HEK293 (cell line): ENCODE data around the gene IGF1R.
A peak's percentile ranks its signal among the peaks of the same experiment; 100 is the strongest.

Source experiments
- KLF1 ChIP-seq: fragments of 450-650 bp; formaldehyde crosslinking; IDR thresholded peaks from 2 replicates; pipeline ENCODE4 v1.5.1; 2016; ENCODE audit warnings: missing biosample characterization, missing genetic modification characterization
- KLF16 ChIP-seq: fragments of 450-650 bp; formaldehyde crosslinking; IDR thresholded peaks from 2 replicates; pipeline ENCODE4 v1.5.1; 2017; ENCODE audit warnings: missing biosample characterization, missing genetic modification characterization
- ZBTB48 ChIP-seq: fragments of 450-650 bp; formaldehyde crosslinking; IDR thresholded peaks from 2 replicates; pipeline ENCODE4 v1.5.1; 2016; ENCODE audit warnings: missing biosample characterization, missing genetic modification characterization
- ZIC2 ChIP-seq: fragments of 450-650 bp; formaldehyde crosslinking; IDR thresholded peaks from 2 replicates; pipeline ENCODE4 v1.5.1; 2016; ENCODE audit warnings: missing biosample characterization, missing genetic modification characterization
- ZNF23 ChIP-seq: fragments of 450-650 bp; formaldehyde crosslinking; IDR thresholded peaks from 2 replicates; pipeline ENCODE4 v1.5.1; 2016; ENCODE audit warnings: missing biosample characterization, missing genetic modification characterization, borderline replicate concordance
- ZNF24 ChIP-seq: fragments of 450-650 bp; formaldehyde crosslinking; IDR thresholded peaks from 2 replicates; pipeline ENCODE4 v1.5.1; 2016; ENCODE audit warnings: missing biosample characterization, missing genetic modification characterization
- ZNF302 ChIP-seq: fragments of 450-650 bp; formaldehyde crosslinking; IDR thresholded peaks from 2 replicates; pipeline ENCODE4 v1.5.1; 2016; ENCODE audit warnings: missing biosample characterization, missing genetic modification characterization, low read depth
- ZNF324 ChIP-seq: fragments of 450-650 bp; formaldehyde crosslinking; IDR thresholded peaks from 2 replicates; pipeline ENCODE4 v1.5.1; 2016; ENCODE audit warnings: missing biosample characterization, missing genetic modification characterization
- ZNF354C ChIP-seq: fragments of 450-650 bp; formaldehyde crosslinking; IDR thresholded peaks from 2 replicates; pipeline ENCODE4 v1.5.1; 2016; ENCODE audit warnings: missing biosample characterization, missing genetic modification characterization, low read depth, borderline replicate concordance
- ZNF391 ChIP-seq: fragments of 450-650 bp; formaldehyde crosslinking; IDR thresholded peaks from 2 replicates; pipeline ENCODE4 v1.5.1; 2016; ENCODE audit warnings: low read depth, missing biosample characterization, missing genetic modification characterization, borderline replicate concordance
- ZNF48 ChIP-seq: fragments of 450-650 bp; formaldehyde crosslinking; IDR thresholded peaks from 2 replicates; pipeline ENCODE4 v1.5.1; 2016; ENCODE audit warnings: missing biosample characterization, missing genetic modification characterization
- ZNF548 ChIP-seq: fragments of 450-650 bp; formaldehyde crosslinking; IDR thresholded peaks from 2 replicates; pipeline ENCODE4 v1.5.1; 2016; ENCODE audit warnings: missing biosample characterization, missing genetic modification characterization
- ZNF558 ChIP-seq: fragments of 450-650 bp; formaldehyde crosslinking; IDR thresholded peaks from 2 replicates; pipeline ENCODE4 v1.5.1; 2016; ENCODE audit warnings: missing biosample characterization, missing genetic modification characterization
- ZNF610 ChIP-seq: fragments of 450-650 bp; formaldehyde crosslinking; IDR thresholded peaks from 2 replicates; pipeline ENCODE4 v1.5.1; 2016; ENCODE audit warnings: missing biosample characterization, missing genetic modification characterization, borderline replicate concordance
- ZXDB ChIP-seq: fragments of 450-650 bp; formaldehyde crosslinking; IDR thresholded peaks from 2 replicates; pipeline ENCODE4 v1.5.1; 2016; ENCODE audit warnings: missing biosample characterization, missing genetic modification characterization
- TF ChIP-seq, protein P1 (sequence below): fragments of 450-650 bp; formaldehyde crosslinking; IDR thresholded peaks from 2 replicates; pipeline ENCODE4 v1.5.1; 2016; ENCODE audit warnings: missing biosample characterization, missing genetic modification characterization
- TF ChIP-seq, protein P2 (sequence below): fragments of 450-650 bp; formaldehyde crosslinking; IDR thresholded peaks from 2 replicates; pipeline ENCODE4 v1.5.1; 2016; ENCODE audit warnings: missing biosample characterization, missing genetic modification characterization
- TF ChIP-seq, protein P3 (sequence below): fragments of 450-650 bp; formaldehyde crosslinking; IDR thresholded peaks from 2 replicates; pipeline ENCODE4 v1.5.1; 2016; ENCODE audit warnings: missing biosample characterization, missing genetic modification characterization, borderline replicate concordance
- TF ChIP-seq, protein P4 (sequence below): fragments of 450-650 bp; formaldehyde crosslinking; IDR thresholded peaks from 2 replicates; pipeline ENCODE4 v1.5.1; 2016; ENCODE audit warnings: missing biosample characterization, missing genetic modification characterization
- TF ChIP-seq, protein P5 (sequence below): fragments of 450-650 bp; formaldehyde crosslinking; IDR thresholded peaks from 2 replicates; pipeline ENCODE4 v1.5.1; 2017; ENCODE audit warnings: missing biosample characterization, missing genetic modification characterization
- TF ChIP-seq, protein P6 (sequence below): fragments of 450-650 bp; formaldehyde crosslinking; IDR thresholded peaks from 2 replicates; pipeline ENCODE4 v1.5.1; 2017; ENCODE audit warnings: missing biosample characterization, missing genetic modification characterization
- TF ChIP-seq, protein P7 (sequence below): fragments of 450-650 bp; formaldehyde crosslinking; IDR thresholded peaks from 2 replicates; pipeline ENCODE4 v1.5.1; 2016; ENCODE audit warnings: missing biosample characterization, missing genetic modification characterization
- TF ChIP-seq, protein P8 (sequence below): fragments of 450-650 bp; formaldehyde crosslinking; IDR thresholded peaks from 2 replicates; pipeline ENCODE4 v1.5.1; 2016; ENCODE audit warnings: missing biosample characterization, missing genetic modification characterization
- TF ChIP-seq, protein P9 (sequence below): fragments of 450-650 bp; formaldehyde crosslinking; IDR thresholded peaks from 2 replicates; pipeline ENCODE4 v1.5.1; 2017; ENCODE audit warnings: missing biosample characterization, missing genetic modification characterization
- TF ChIP-seq, protein P10 (sequence below): fragments of 450-650 bp; formaldehyde crosslinking; IDR thresholded peaks from 2 replicates; pipeline ENCODE4 v1.5.1; 2016; ENCODE audit warnings: missing biosample characterization, missing genetic modification characterization

Gene IGF1R

DNA sequence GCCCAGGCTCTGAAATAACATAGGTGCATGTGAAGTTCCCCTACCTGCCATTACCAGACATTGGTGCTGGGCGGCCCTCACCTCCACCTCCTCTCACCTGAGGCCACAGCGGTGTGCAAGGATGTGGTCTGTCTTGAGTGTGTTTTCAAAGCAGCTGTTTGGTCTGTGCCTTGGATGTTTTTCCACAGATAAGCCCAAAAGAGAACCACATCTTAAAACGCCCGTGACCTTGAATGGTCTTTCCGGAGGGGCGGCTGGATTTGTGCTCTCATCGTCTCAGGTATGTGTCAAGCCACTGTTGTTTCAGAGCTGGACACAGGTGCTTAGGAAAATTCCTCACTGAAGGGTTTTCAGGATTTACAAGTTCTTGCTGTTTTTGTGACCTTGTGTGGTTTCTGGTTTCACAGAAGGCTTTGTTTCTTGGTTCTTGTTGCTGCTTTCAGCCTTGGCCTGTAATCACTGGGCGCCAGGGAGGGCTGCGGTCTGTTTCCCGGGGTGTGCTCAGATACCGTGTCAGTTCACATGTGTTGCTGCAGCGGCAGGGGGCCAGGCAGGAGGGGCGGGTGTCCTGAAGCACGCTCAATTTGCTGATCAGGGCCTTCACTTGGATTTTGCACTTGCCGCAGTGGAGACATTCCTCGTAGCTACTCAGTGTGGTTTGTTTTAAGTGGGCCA, 128.4 kb downstream of the IGF1R start (continued):
- TF ChIP-seq, protein P1, sequence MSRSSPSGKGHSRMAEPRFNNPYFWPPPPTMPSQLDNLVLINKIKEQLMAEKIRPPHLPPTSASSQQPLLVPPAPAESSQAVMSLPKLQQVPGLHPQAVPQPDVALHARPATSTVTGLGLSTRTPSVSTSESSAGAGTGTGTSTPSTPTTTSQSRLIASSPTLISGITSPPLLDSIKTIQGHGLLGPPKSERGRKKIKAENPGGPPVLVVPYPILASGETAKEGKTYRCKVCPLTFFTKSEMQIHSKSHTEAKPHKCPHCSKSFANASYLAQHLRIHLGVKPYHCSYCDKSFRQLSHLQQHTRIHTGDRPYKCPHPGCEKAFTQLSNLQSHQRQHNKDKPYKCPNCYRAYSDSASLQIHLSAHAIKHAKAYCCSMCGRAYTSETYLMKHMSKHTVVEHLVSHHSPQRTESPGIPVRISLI (tag by site-specific recombination): no peak
- no peak for TF ChIP-seq ZNF391
- TF ChIP-seq ZNF48: no peak
- TF ChIP-seq, protein P2, sequence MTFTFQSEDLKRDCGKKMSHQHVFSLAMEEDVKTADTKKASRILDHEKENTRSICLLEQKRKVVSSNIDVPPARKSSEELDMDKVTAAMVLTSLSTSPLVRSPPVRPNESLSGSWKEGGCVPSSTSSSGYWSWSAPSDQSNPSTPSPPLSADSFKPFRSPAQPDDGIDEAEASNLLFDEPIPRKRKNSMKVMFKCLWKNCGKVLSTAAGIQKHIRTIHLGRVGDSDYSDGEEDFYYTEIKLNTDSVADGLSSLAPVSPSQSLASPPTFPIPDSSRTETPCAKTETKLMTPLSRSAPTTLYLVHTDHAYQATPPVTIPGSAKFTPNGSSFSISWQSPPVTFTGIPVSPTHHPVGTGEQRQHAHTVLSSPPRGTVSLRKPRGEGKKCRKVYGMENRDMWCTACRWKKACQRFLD: no peak
- no peak for TF ChIP-seq ZBTB48 (tag by site-specific recombination)
- TF ChIP-seq, protein P3, sequence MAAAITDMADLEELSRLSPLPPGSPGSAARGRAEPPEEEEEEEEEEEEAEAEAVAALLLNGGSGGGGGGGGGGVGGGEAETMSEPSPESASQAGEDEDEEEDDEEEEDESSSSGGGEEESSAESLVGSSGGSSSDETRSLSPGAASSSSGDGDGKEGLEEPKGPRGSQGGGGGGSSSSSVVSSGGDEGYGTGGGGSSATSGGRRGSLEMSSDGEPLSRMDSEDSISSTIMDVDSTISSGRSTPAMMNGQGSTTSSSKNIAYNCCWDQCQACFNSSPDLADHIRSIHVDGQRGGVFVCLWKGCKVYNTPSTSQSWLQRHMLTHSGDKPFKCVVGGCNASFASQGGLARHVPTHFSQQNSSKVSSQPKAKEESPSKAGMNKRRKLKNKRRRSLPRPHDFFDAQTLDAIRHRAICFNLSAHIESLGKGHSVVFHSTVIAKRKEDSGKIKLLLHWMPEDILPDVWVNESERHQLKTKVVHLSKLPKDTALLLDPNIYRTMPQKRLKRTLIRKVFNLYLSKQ (tag by site-specific recombination): no peak
- no peak for TF ChIP-seq ZNF302 (tag by site-specific recombination)
- TF ChIP-seq KLF1 (tag by site-specific recombination): 0 out of 2 replicates have a peak, but pooled peaks have one; percentile 41
- TF ChIP-seq KLF16 (tag by site-specific recombination): no peak
- TF ChIP-seq, protein P4, sequence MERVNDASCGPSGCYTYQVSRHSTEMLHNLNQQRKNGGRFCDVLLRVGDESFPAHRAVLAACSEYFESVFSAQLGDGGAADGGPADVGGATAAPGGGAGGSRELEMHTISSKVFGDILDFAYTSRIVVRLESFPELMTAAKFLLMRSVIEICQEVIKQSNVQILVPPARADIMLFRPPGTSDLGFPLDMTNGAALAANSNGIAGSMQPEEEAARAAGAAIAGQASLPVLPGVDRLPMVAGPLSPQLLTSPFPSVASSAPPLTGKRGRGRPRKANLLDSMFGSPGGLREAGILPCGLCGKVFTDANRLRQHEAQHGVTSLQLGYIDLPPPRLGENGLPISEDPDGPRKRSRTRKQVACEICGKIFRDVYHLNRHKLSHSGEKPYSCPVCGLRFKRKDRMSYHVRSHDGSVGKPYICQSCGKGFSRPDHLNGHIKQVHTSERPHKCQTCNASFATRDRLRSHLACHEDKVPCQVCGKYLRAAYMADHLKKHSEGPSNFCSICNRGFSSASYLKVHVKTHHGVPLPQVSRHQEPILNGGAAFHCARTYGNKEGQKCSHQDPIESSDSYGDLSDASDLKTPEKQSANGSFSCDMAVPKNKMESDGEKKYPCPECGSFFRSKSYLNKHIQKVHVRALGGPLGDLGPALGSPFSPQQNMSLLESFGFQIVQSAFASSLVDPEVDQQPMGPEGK (tag by site-specific recombination): peak; percentile 81
- no peak for TF ChIP-seq ZNF23 (tag by site-specific recombination)
- TF ChIP-seq, protein P5, sequence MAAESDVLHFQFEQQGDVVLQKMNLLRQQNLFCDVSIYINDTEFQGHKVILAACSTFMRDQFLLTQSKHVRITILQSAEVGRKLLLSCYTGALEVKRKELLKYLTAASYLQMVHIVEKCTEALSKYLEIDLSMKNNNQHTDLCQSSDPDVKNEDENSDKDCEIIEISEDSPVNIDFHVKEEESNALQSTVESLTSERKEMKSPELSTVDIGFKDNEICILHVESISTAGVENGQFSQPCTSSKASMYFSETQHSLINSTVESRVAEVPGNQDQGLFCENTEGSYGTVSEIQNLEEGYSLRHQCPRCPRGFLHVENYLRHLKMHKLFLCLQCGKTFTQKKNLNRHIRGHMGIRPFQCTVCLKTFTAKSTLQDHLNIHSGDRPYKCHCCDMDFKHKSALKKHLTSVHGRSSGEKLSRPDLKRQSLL (tag by site-specific recombination): no peak
- 0 out of 2 replicates have a peak, but pooled peaks have one; percentile 64 for TF ChIP-seq ZNF24 (tag by site-specific recombination)
- TF ChIP-seq, protein P6, sequence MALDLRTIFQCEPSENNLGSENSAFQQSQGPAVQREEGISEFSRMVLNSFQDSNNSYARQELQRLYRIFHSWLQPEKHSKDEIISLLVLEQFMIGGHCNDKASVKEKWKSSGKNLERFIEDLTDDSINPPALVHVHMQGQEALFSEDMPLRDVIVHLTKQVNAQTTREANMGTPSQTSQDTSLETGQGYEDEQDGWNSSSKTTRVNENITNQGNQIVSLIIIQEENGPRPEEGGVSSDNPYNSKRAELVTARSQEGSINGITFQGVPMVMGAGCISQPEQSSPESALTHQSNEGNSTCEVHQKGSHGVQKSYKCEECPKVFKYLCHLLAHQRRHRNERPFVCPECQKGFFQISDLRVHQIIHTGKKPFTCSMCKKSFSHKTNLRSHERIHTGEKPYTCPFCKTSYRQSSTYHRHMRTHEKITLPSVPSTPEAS: no peak
- TF ChIP-seq, protein P7, sequence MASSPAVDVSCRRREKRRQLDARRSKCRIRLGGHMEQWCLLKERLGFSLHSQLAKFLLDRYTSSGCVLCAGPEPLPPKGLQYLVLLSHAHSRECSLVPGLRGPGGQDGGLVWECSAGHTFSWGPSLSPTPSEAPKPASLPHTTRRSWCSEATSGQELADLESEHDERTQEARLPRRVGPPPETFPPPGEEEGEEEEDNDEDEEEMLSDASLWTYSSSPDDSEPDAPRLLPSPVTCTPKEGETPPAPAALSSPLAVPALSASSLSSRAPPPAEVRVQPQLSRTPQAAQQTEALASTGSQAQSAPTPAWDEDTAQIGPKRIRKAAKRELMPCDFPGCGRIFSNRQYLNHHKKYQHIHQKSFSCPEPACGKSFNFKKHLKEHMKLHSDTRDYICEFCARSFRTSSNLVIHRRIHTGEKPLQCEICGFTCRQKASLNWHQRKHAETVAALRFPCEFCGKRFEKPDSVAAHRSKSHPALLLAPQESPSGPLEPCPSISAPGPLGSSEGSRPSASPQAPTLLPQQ (tag by site-specific recombination): no peak
- peak; percentile 73 for TF ChIP-seq ZXDB
- TF ChIP-seq ZNF610 (tag by site-specific recombination): 0 out of 2 replicates have a peak, but pooled peaks have one; percentile 69
- TF ChIP-seq, protein P8, sequence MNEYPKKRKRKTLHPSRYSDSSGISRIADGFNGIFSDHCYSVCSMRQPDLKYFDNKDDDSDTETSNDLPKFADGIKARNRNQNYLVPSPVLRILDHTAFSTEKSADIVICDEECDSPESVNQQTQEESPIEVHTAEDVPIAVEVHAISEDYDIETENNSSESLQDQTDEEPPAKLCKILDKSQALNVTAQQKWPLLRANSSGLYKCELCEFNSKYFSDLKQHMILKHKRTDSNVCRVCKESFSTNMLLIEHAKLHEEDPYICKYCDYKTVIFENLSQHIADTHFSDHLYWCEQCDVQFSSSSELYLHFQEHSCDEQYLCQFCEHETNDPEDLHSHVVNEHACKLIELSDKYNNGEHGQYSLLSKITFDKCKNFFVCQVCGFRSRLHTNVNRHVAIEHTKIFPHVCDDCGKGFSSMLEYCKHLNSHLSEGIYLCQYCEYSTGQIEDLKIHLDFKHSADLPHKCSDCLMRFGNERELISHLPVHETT (tag by site-specific recombination): no peak
- TF ChIP-seq, protein P9, sequence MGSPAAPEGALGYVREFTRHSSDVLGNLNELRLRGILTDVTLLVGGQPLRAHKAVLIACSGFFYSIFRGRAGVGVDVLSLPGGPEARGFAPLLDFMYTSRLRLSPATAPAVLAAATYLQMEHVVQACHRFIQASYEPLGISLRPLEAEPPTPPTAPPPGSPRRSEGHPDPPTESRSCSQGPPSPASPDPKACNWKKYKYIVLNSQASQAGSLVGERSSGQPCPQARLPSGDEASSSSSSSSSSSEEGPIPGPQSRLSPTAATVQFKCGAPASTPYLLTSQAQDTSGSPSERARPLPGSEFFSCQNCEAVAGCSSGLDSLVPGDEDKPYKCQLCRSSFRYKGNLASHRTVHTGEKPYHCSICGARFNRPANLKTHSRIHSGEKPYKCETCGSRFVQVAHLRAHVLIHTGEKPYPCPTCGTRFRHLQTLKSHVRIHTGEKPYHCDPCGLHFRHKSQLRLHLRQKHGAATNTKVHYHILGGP: no peak
- TF ChIP-seq ZNF354C (tag by site-specific recombination): no peak
- TF ChIP-seq, protein P10, sequence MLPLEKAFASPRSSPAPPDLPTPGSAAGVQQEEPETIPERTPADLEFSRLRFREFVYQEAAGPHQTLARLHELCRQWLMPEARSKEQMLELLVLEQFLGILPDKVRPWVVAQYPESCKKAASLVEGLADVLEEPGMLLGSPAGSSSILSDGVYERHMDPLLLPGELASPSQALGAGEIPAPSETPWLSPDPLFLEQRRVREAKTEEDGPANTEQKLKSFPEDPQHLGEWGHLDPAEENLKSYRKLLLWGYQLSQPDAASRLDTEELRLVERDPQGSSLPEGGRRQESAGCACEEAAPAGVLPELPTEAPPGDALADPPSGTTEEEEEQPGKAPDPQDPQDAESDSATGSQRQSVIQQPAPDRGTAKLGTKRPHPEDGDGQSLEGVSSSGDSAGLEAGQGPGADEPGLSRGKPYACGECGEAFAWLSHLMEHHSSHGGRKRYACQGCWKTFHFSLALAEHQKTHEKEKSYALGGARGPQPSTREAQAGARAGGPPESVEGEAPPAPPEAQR (tag by site-specific recombination): no peak
- no peak for TF ChIP-seq ZNF548 (tag by site-specific recombination)
- TF ChIP-seq ZIC2 (tag by site-specific recombination): peak; percentile 97
- TF ChIP-seq ZNF324 (tag by site-specific recombination): no peak
- TF ChIP-seq ZNF558 (tag by site-specific recombination): no peak
